AG04449 (cell line): ENCODE measurements around the gene ABR.
A peak's percentile ranks its signal among the peaks of the same experiment; 100 is the strongest.
"Not testable (repeated sequence)": the region's sequence is repeated elsewhere in the genome, so short reads cannot be mapped to it uniquely, and the experiment has no call there.

Experiments used
- CTCF ChIA-PET: fragments of 350-600 bp; formaldehyde crosslinking; extraction: SDS; loops from one replicate; lab custom pipeline; 2021; ENCODE audit warnings: antibody characterized with exemption; lab: Yijun Ruan, JAX
- POLR2A ChIA-PET: fragments of 400-600, 350-600 bp; formaldehyde crosslinking; extraction: SDS; loops from one replicate; lab custom pipeline; 2020; ENCODE audit warnings: antibody characterized with exemption, inconsistent platforms; lab: Yijun Ruan, JAX
- DNase-seq: peaks from one replicate; pipeline ENCODE4 v3.0.0-alpha.2; 2010; ENCODE audit warnings: low read depth, low spot score
- H3K4me3 ChIP-seq: 2 replicates; pipeline ENCODE4 v1.5.1; 2011; ENCODE audit warnings: low read depth, mild to moderate bottlenecking, control low read depth, low read length
- CTCF ChIP-seq: IDR thresholded peaks from one replicate; pipeline ENCODE4 v1.5.1; 2011; ENCODE audit warnings: mild to moderate bottlenecking, moderate library complexity, low read length, control low read depth, inconsistent platforms; ENCODE audit not compliant: insufficient read depth; ENCODE audit errors: missing control alignments

ABR gene

DNA sequence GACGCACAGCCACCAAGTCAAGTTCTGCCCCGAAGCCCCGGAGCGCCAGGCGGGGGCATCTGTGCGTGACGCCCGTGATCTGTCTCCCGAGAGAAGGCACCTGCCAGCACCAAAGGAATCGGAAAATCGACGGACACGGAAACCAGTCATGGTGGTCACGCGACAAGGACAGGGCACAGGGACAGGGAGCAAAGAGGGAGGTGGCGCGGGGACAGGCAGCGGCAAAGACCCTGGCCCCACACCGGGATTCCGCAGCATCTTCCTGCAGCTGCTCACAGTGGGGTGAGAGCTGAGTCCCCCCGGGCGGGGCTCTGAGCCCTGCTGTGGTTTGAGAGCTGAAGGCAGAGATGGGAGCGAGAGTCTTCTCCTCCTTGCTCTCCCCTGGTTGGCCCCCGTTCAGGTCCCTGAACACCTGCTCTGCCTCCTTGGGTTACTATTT is 56.4 kb downstream of the ABR start:
- DNase-seq: no peak
- POLR2A ChIA-PET: interaction anchor here (1.0 kb wide), 1 partner anchor 63 kb away, joined by 5 read pairs; no protein-coding TSS in a partner anchor
- CTCF ChIA-PET: interaction anchor here (1.0 to 9.2 kb wide), 13 partner anchors 12 to 137 kb away, joined by 3 to 273 read pairs (median 13); partner anchors contain the start of gene ABR
- H3K4me3 ChIP-seq: no peak overlapping the region
- no peak for TF ChIP-seq CTCF

GRCh38 chr17:1122533-1123392 is 57.0 kb downstream of the ABR start:
- TF ChIP-seq CTCF: peak; percentile 86
- H3K4me3 ChIP-seq: no peak overlapping the region
- DNase-seq: no peak
- POLR2A ChIA-PET: interaction anchor here (1.0 kb wide), 1 partner anchor 64 kb away, joined by 5 read pairs; no protein-coding TSS in a partner anchor
- CTCF ChIA-PET: interaction anchor here (0.6 to 9.2 kb wide), 31 partner anchors 8 to 393 kb away, joined by 3 to 273 read pairs (median 5); partner anchors contain the start of gene ABR

DNA sequence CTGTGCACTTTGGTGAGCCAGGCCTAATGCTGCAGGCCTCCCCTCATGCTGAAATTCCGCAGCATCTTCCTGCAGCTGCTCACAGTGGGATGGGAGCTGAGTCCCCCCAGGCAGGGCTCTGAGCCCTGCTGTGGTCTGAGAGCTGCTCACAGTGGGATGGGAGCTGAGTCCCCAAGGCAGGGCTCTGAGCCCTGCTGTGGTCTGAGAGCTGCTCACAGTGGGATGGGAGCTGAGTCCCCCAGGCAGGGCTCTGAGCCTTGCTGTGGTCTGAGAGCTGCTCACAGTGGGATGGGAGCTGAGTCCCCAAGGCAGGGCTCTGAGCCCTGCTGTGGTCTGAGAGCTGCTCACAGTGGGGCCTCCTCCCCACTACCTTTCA is 58.4 kb downstream of the ABR start:
- CTCF ChIA-PET: interaction anchor here (1.3 to 9.2 kb wide), 13 partner anchors 10 to 244 kb away, joined by 3 to 273 read pairs (median 10); partner anchors contain the start of gene ABR
- H3K4me3 ChIP-seq, POLR2A ChIA-PET, DNase-seq: not testable (repeated sequence)

GRCh38 chr17:1120596-1121441 is 59.0 kb downstream of the ABR start:
- CTCF ChIA-PET: interaction anchor here (1.1 to 9.2 kb wide), 8 partner anchors 9 to 212 kb away, joined by 3 to 273 read pairs (median 36); partner anchors contain the start of gene ABR
- no peak for DNase-seq
- H3K4me3 ChIP-seq: no peak overlapping the region
- no peak for TF ChIP-seq CTCF
- POLR2A ChIA-PET: no interaction called here

DNA sequence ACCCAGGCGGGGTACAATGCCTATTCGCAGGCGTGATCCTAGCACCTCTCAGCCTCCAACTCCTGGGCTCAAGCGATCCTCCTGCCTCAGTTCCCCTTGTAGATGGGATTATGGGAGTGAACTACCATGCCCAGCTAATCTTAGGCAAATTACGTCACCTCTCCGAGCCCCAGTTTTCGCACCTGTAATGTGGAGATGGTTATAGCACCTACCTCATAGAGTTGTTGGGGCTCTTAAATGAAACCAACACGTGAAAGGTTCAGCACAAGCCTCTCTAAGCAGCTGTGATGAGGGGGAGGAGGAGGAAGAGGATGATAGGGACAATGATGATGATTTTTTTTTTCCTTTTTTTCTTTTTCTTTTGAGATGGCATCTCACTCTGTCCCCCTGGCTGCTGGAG is 59.9 kb downstream of the ABR start:
- TF ChIP-seq CTCF: no peak
- DNase-seq: no peak
- no peak overlapping the region for H3K4me3 ChIP-seq
- ChIA-PET POLR2A (interaction anchor here (0.6 kb wide), 1 partner anchor 8 kb away, joined by 3 read pairs; no protein-coding TSS in a partner anchor), CTCF (interaction anchor here (1.1 to 9.2 kb wide), 5 partner anchors 8 to 213 kb away, joined by 3 to 273 read pairs (median 38); partner anchors contain the start of gene ABR)

DNA sequence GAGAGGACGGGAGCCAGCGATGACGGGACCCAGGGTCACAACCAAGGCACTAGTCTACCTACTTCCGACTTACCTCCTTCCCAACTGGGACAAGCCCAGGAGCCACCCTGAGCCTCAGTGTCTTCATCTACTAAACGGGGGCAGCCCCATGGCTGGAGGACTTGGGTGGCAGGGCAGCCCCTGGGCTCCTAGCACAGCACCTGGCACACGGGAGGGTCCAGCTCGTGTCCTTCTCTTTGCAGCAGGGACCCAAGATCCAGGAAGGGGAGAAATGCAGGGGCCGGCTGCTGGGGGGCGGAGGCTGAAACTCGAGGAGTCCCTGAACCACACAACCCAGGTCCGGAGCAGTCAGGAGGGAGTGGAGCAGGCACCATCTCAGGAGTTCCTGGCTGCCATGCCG is 63.2 kb downstream of the ABR start:
- POLR2A ChIA-PET: no interaction called here
- no peak overlapping the region for H3K4me3 ChIP-seq
- no peak for TF ChIP-seq CTCF
- DNase-seq: no peak
- CTCF ChIA-PET: interaction anchor here (7.5 kb wide), 1 partner anchor 71 kb away, joined by 49 read pairs; no protein-coding TSS in a partner anchor
